Fibroblast of upper back skin (primary cell): ENCODE data around the gene PCK2.

Source experiments
- DNase-seq: peaks from one replicate; pipeline ENCODE4 v3.0.0-alpha.2; 2013

Gene PCK2

GRCh38 chr14:24141097-24141880, 47.2 kb downstream of the PCK2 start, which contains the start of gene EMC9:
EMC9 (minus strand) TSS chr14:24141591; CDS start chr14:24141304, 287 bp downstream.
- peak; percentile 100 for DNase-seq

DNA sequence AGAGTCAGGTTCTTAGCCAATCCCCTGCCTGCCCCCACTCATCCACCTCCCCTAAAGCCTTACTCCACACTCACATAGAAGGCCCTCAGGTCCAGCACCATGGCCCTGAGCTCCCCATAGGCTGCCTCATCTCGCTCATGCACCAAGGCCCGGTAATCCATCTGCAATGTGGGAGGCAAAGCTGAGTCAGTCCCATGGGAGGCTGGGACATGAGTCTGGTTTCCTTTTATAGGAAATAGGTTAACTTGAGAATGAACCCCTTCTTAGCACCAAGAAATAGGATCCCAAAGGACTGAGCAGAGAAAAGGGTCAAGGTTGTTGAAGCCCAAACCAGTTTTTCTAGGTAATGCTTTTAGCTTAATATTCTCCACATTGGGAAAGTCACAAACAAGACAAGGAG, 49.4 kb downstream of the PCK2 start:
- DNase-seq: peak; percentile 55

DNA sequence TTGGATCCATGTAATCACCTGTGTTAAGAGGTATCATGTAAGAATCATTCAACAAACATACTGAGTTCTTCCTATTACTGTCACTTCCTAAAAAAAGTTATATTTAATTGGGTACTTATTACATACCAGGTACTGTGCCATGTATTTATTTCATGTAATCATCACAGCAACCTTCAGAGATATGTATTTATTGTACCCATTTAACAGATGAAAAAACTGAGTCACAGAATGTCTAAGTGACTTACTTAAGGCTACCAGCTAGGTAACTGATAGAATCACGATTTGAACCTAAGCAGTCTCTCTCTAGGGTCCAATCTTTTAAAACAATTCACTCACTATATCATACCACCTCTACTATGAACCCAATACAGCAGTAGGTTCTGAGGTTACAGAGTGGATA, 50.3 kb downstream of the PCK2 start:
- no peak for DNase-seq

GRCh38 chr14:24145219-24145618, 51.1 kb downstream of the PCK2 start:
- DNase-seq: no peak

DNA sequence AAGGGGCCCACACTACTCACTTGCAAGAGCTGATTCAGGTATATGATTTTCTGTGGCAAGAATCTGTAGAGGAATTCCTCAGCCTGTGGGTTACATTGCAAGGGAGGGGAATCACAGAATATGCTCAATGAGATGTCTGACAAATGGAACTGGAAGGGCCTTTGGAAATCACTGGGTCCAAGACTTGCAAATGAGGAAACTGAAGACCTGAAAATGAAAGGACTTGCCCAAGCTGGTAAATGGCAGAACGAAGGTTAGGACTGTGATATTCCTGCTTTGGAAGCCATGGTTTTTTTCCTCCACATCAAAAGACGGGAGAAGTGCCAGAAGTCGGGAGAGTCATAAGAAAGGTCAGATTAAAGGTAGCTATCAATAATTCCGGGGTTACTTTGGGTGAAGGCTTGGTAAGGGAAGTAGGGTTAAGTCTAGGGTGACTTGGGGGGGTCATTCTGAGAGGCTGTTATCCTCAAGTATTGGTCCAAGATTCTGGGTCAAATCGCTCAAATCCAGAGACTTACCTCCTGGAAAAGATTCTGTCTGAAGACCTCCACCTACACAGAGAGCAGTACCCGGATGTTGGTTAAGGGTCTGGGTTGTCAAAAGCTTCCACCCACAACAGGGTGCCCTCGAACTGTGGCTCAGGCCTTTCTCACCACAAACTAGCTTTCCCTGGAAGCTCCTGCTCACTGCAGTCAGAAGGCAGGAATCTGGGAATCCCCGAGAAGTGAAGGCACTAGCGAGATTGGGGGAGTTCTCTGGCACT, 51.8 kb downstream of the PCK2 start:
- no peak for DNase-seq

DNA sequence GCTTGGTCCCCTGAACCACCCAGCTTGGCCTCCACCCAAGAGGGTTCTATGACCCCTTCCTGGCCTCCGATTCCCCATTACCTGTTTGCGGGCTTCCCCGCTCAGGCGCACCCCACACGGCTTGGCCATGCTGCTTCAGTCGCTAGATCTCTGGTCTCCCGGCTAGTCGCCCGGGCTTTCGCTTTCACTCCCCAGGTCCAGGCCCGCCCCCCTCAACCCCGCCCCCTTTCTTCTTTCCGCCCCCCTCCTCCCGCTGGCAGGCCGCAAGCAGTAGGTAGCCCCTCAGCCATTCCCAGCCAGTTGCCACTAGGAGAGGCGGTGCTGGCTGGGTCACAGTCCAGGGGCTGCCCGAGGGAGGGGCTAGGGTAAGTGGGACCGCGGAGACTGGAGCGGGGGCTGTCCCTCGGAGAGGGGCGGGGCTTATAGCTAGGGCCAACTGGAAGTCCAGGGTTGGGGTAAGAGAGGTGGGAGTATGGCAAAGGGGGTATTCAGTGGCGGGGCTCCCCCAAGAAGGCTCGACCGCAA, 52.4 kb downstream of the PCK2 start, which contains the start of gene PSME2:
TSS of gene PSME2 (minus strand) at position 158 of the 525 bp plus-strand sequence. CDS start at position 129, 29 bp downstream.
- peak; percentile 98 for DNase-seq

DNA sequence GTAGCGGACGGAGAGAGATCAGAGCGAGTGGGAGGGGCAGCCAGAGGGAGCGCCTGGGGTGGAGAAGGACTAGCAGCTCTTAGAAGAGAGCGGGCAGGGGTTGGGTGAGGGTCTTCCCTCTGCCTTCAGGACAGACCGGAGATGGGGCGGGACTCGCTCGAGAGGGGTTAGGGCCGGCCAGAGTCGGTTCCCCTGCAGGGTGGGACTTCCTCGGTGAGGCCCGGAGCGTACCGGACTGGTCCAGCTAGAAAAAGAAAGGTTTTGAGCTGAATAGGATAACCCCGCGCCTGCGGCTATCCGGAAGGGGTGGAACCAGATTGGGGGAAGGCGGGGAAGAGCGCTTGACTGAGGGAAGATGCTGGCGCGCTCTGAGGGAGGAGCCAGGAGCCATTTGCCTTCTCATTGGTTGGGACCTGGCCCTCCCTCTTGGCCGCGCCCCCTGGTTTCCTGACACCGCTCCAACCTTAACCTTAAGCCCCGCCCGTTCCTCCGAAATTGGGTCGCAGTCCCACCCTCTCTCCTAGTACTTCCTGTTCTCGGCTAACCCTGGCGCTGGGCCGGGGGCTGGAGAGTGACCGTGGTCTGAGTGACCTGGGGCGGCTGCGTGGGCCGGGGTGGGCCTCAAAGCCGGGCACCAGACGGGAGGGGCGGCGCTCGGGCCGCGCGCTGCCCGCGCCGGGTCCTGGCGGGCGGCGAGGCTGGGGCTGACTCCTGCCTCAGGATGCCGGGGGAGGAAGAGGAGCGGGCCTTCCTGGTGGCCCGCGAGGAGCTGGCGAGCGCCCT, 53.1 kb downstream of the PCK2 start, which contains the start of gene RNF31:
TSS of gene RNF31 (plus strand) at position 521 of the 783 bp plus-strand sequence. CDS start at position 722, 201 bp downstream.
- peak; percentile 98 for DNase-seq

- no peak for DNase-seq
Measured at GRCh38 chr14:24147761-24148428, 53.8 kb downstream of the PCK2 start.

DNA sequence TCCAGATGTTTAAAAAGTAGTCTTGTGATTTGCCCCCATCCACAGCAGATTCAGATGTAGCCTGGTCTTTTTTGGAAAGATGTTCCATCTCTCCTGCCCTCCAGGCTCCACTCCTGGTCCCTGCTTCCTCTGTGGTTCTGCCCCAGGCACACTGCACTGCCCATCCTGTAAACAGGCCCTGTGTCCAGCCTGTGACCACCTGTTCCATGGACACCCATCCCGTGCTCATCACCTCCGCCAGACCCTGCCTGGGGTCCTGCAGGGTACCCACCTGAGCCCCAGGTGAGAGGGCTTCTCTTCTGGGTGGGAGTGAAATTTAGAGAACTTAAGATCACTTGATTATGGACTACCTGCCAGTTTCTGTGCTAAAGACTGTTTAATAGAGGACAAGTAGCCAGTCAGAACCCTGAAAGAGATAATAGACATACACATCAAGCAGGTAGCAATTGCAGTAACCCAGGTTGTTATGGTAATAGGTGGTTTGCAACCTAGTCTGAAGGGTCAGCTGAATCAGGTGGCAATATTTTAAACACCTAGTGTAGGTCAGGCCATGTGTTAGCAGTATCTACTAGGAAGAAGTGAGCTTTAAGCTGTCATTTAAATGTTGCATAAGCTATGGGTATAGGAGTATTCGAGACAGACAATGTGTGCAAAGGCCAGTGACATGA, 55.3 kb downstream of the PCK2 start:
- no peak for DNase-seq

GRCh38 chr14:24150061-24150460, 56.0 kb downstream of the PCK2 start:
- no peak for DNase-seq

GRCh38 chr14:24150567-24150966, 56.5 kb downstream of the PCK2 start:
- DNase-seq: no peak

DNA sequence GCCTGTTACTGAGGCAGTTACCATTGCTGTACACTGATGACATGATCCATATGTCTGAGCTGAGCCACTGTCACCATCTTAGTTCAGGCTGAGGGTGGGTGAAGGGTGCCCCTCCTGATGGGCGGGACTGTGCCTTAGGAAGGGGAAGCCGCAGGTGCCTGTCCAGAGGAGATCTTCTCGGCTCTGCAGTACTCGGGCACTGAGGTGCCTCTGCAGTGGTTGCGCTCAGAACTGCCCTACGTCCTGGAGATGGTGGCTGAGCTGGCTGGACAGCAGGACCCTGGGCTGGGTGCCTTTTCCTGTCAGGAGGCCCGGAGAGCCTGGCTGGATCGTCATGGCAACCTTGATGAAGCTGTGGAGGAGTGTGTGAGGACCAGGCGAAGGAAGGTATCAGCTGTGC, 56.9 kb downstream of the PCK2 start:
- no peak for DNase-seq

DNA sequence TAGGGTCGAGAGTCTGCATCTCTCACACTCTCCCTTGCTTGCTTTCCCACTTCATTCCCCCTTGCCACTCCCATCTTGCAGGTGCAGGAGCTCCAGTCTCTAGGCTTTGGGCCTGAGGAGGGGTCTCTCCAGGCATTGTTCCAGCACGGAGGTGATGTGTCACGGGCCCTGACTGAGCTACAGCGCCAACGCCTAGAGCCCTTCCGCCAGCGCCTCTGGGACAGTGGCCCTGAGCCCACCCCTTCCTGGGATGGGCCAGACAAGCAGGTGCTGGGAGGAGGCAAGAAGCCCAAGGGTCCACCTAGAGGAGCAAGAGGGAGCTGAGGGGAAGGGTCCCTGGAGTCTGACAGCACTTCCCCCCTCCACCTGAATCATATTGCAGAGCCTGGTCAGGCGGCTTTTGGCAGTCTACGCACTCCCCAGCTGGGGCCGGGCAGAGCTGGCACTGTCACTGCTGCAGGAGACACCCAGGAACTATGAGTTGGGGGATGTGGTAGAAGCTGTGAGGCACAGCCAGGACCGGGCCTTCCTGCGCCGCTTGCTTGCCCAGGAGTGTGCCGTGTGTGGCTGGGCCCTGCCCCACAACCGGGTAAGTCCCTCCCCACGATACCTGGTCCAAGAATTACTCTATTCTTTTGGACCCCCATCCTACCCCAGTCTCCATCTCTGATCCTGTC, 57.4 kb downstream of the PCK2 start:
- DNase-seq: no peak
